Measurements from ENCODE around the gene MED8. TPM values are rescaled to one million over a fixed set of nuclear protein-coding genes. Genes with fewer than 3 reads are reported as not detected.

Gene MED8
- total and polyA plus RNA-seq, 9 of the 15 experiments (the other 6 are each of a cell fraction or from before 2014, with no cell fraction given), result 23.0 to 120 (median 56.4) TPM

- TF ChIP-seq ZNF609 (CRISPR knock-in tag; IDR thresholded peaks at IDR 0.05; ENCODE audit: borderline replicate concordance) (no peak), KAT2B (IDR thresholded peaks at IDR 0.05; ENCODE audit: low read depth, low read length) (no peak), THAP7 (CRISPR knock-in tag; IDR thresholded peaks at IDR 0.05) (no peak), DDX20 (tag; IDR thresholded peaks at IDR 0.05; ENCODE audit: low read depth) (no peak), CSDE1 (IDR thresholded peaks at IDR 0.05) (no peak)
These were observed 43.0 kb downstream of the MED8 start (continued) for GRCh38 chr1:43346636-43347035.

GRCh38 chr1:43345120-43345519 is 44.5 kb downstream of the MED8 start:
- Histone ChIP-seq H3K4me3 (no peak overlapping the region), H3K9me3 (replicated peaks; ENCODE audit: control insufficient read depth, insufficient read depth, low read depth, low read length) (no peaks in the 10 kb centered on the region), H3K27ac (ENCODE audit: extremely low read depth, low read depth, low read length) (no peak overlapping the region), H3K36me3 (ENCODE audit: control insufficient read depth, insufficient read depth, low read length) (no peaks in the 10 kb centered on the region), H3K4me1 (replicated peaks in 1 of 2; ENCODE audit: control insufficient read depth in 2 of 2, insufficient read depth in 2 of 2, low read length in 2 of 2) (peaks cover 13 to 21% of the 10 kb centered on the region in 2 experiments; a peak in 4 of 5 replicates), H3K9me1 (ENCODE audit: control insufficient read depth, insufficient read depth, low read length) (no peaks in the 10 kb centered on the region), H2AFZ (ENCODE audit: low read depth, low read length) (no peak overlapping the region), H3K27me3 (ENCODE audit: control insufficient read depth in 2 of 2, insufficient read depth in 2 of 2, low read length in 2 of 2) (no peaks in the 10 kb centered on the region; a peak in 1 of 5 replicates), H3K9ac (ENCODE audit: insufficient read depth in 1 of 2, low read depth in 2 of 2, low read length in 2 of 2) (no peak overlapping the region), H4K20me1 (replicated peaks; ENCODE audit: control insufficient read depth, insufficient read depth, low read length) (no peaks in the 10 kb centered on the region), H3K79me2 (ENCODE audit: control insufficient read depth, insufficient read depth, low read length) (no peaks in the 10 kb centered on the region), H3K4me2 (ENCODE audit: insufficient read depth, low read length) (0 out of 2 replicates have a peak overlapping the region, but pooled peaks have one; percentile 29)
- in situ Hi-C loops (cut with MboI), result no loop called here
- BruUV-seq (replicated peaks), result no TSS peak
- ATAC-seq (peak; percentile 59), FAIRE-seq (peak; percentile 85), DNase-seq (ENCODE audit: extremely low read depth in 1 of 4, low spot score in 3 of 4) (peak; percentile 52 to 80 (median 64))
- intact Hi-C loops (cut with micrococcal nuclease), result no loop called here
- CTCF ChIA-PET (ENCODE audit: low intra/inter-chr PET ratio), result no interaction called here
- POLR2A ChIA-PET, result no interaction called here
- WGBS (ENCODE audit: insufficient coverage, low coverage, missing lambda C conversion rate), result 13% methylated on average over 3 of the region's 3 CpGs
- TF ChIP-seq USF2 (CRISPR knock-in tag; IDR thresholded peaks at IDR 0.05) (peak; percentile 8; the same call in 1 of the 2 replicates), NFIC (IDR thresholded peaks at IDR 0.05) (peak; percentile 50), RBFOX2 (IDR thresholded peaks at IDR 0.05; ENCODE audit: low read depth, low read length) (no peak), ZNF75A (CRISPR knock-in tag; IDR thresholded peaks at IDR 0.05) (no peak), CBFA2T2 (conservative IDR thresholded peaks at IDR 0.05) (peak; percentile 87), LEF1 (IDR thresholded peaks at IDR 0.05) (peak; percentile 36; the same call in 1 of the 2 replicates), FOXK2 (conservative IDR thresholded peaks at IDR 0.05 in 1 of 2, IDR thresholded peaks at IDR 0.05 in 1 of 2; ENCODE audit: low read depth in 2 of 2) (no peak), ZNF316 (IDR thresholded peaks at IDR 0.05) (peak; percentile 90), FOXM1 (IDR thresholded peaks at IDR 0.05; ENCODE audit: low read depth) (peak; percentile 50; the same call in 1 of the 2 replicates), FOXM1 (CRISPR knock-in tag; IDR thresholded peaks at IDR 0.05; ENCODE audit: low read depth) (no peak), JUND (IDR thresholded peaks at IDR 0.05; ENCODE audit: borderline replicate concordance, low read depth, low read length) (peak; percentile 86), JUND (tag; IDR thresholded peaks at IDR 0.05; ENCODE audit: borderline replicate concordance, low read depth, low read length) (peak; percentile 75; the same call in 1 of the 3 replicates)
